ENCODE data around the gene TMEFF1.

- no peak for TF ChIP-seq CTCF (IDR thresholded peaks at IDR 0.05 in 2 of 3, conservative IDR thresholded peaks at IDR 0.05 in 1 of 3; ENCODE audit: borderline replicate concordance in 1 of 3, insufficient read depth in 1 of 3, low read depth in 2 of 3, low read length in 2 of 3)
- no peak for TF ChIP-seq POLR2A (IDR thresholded peaks at IDR 0.05; ENCODE audit: borderline replicate concordance, extremely low read depth, insufficient read depth, insufficient read length)
- no peak for TF ChIP-seq TCF7L2 (IDR thresholded peaks at IDR 0.05; ENCODE audit: borderline replicate concordance, extremely low read depth, insufficient read depth, insufficient read length)
- no peak for TF ChIP-seq EZH2phosphoT487 (IDR thresholded peaks at IDR 0.05; ENCODE audit: borderline replicate concordance)
- no peak for TF ChIP-seq ZNF274 (IDR thresholded peaks at IDR 0.05; ENCODE audit: low read depth, low read length)
- no peak for TF ChIP-seq JUND (IDR thresholded peaks at IDR 0.05)
- no peak for TF ChIP-seq CEBPB (IDR thresholded peaks at IDR 0.05; ENCODE audit: low read depth)
- TF ChIP-seq SP1 (IDR thresholded peaks at IDR 0.05; ENCODE audit: low read depth) = no peak
- no peak for TF ChIP-seq MAX (IDR thresholded peaks at IDR 0.05)
- TF ChIP-seq FOSL1 (IDR thresholded peaks at IDR 0.05; ENCODE audit: low read depth) = no peak
Observed at GRCh38 chr9:100477241-100477640, 4.3 kb downstream of the TMEFF1 start.

All from HCT116 (cell line).